Measurements from ENCODE around the gene SMC3. TPM values are rescaled to one million over a fixed set of nuclear protein-coding genes. Genes with fewer than 3 reads are reported as not detected.

The SMC3 gene
- total RNA-seq, 1 donor from 2014 or later = 23.8 TPM

GRCh38 chr10:110643035-110643652 is 75.6 kb downstream of the SMC3 start:
- no peak for DNase-seq (ENCODE audit: extremely low read depth, low read depth, low spot score)

- no peak for DNase-seq (ENCODE audit: extremely low read depth, low read depth, low spot score)
Observed at GRCh38 chr10:110643653-110644597, 76.4 kb downstream of the SMC3 start, which contains the start of gene RBM20. Gene RBM20, plus strand, starts transcription at chr10:110644336. Its CDS starts 119 bp downstream, at chr10:110644455.

GRCh38 chr10:110644598-110645462 is 77.3 kb downstream of the SMC3 start:
- no peak for DNase-seq (ENCODE audit: extremely low read depth, low read depth, low spot score)

- DNase-seq (ENCODE audit: extremely low read depth, low read depth, low spot score) = no peak
Observed at GRCh38 chr10:110646417-110647135, 79.1 kb downstream of the SMC3 start.

GRCh38 chr10:110647136-110647430 is 79.6 kb downstream of the SMC3 start:
- no peak for DNase-seq (ENCODE audit: extremely low read depth, low read depth, low spot score)

- DNase-seq (ENCODE audit: extremely low read depth, low read depth, low spot score) = no peak
Observed at GRCh38 chr10:110648692-110649346, 81.3 kb downstream of the SMC3 start.

- no peak for DNase-seq (ENCODE audit: extremely low read depth, low read depth, low spot score)
Observed at GRCh38 chr10:110649347-110650264, 82.1 kb downstream of the SMC3 start.

GRCh38 chr10:110650265-110650668 is 82.8 kb downstream of the SMC3 start:
- DNase-seq (ENCODE audit: extremely low read depth, low read depth, low spot score) = no peak

- DNase-seq (ENCODE audit: extremely low read depth, low read depth, low spot score) = no peak
Observed at GRCh38 chr10:110651044-110651958, 83.8 kb downstream of the SMC3 start.

GRCh38 chr10:110652475-110653118 is 85.1 kb downstream of the SMC3 start:
- DNase-seq (ENCODE audit: extremely low read depth, low read depth, low spot score) = no peak

Other genes starting within 250 kb of the SMC3 start
- 27.6 and 28.8 TPM in 2 replicates for gene DUSP5, start 69.8 kb upstream of the SMC3 start, total RNA-seq
- 0.29 and 0.68 TPM in 2 replicates for gene RBM20, start 76.6 kb downstream of the SMC3 start, total RNA-seq